ENCODE results near the gene KREMEN1. TPM values are rescaled to one million over a fixed set of nuclear protein-coding genes. Genes with fewer than 3 reads are reported as not detected.

KREMEN1 gene
- total RNA-seq, 1 donor from 2014 or later: 10.7 TPM

DNA sequence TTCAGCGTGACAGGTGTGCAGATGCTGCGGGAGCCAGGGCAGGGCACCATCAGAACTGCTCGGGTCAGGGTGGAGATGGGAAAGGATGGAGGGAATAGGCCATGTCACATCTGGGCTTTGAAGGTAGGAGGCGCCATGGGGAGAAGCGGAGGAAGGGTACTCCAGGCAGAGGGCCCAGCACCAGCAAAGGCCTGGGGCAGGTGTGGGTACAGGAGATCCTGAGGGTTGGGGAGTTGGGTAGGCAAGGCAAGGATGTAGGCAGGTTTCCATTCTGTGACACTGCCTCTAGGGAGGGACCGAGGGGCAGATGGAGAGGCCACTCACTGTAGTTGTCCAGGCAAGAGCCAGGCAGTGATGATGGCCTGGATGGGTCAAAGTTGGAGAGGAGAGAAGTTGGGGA, 141.4 kb downstream of the KREMEN1 start:
- DNase-seq (ENCODE audit: low spot score in 2 of 2): no peak
- Histone ChIP-seq H3K27ac (no peak overlapping the region), H3K9me3 (no peaks in the 10 kb centered on the region), H3K27me3 (no peaks in the 10 kb centered on the region), H3K4me3 (no peak overlapping the region), H3K4me1 (no peaks in the 10 kb centered on the region), H3K36me3 (no peaks in the 10 kb centered on the region)
- TF ChIP-seq, protein P1, sequence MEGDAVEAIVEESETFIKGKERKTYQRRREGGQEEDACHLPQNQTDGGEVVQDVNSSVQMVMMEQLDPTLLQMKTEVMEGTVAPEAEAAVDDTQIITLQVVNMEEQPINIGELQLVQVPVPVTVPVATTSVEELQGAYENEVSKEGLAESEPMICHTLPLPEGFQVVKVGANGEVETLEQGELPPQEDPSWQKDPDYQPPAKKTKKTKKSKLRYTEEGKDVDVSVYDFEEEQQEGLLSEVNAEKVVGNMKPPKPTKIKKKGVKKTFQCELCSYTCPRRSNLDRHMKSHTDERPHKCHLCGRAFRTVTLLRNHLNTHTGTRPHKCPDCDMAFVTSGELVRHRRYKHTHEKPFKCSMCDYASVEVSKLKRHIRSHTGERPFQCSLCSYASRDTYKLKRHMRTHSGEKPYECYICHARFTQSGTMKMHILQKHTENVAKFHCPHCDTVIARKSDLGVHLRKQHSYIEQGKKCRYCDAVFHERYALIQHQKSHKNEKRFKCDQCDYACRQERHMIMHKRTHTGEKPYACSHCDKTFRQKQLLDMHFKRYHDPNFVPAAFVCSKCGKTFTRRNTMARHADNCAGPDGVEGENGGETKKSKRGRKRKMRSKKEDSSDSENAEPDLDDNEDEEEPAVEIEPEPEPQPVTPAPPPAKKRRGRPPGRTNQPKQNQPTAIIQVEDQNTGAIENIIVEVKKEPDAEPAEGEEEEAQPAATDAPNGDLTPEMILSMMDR (IDR thresholded peaks at IDR 0.05): no peak
- intact Hi-C loops (cut with DNase I): no loop called here

DNA sequence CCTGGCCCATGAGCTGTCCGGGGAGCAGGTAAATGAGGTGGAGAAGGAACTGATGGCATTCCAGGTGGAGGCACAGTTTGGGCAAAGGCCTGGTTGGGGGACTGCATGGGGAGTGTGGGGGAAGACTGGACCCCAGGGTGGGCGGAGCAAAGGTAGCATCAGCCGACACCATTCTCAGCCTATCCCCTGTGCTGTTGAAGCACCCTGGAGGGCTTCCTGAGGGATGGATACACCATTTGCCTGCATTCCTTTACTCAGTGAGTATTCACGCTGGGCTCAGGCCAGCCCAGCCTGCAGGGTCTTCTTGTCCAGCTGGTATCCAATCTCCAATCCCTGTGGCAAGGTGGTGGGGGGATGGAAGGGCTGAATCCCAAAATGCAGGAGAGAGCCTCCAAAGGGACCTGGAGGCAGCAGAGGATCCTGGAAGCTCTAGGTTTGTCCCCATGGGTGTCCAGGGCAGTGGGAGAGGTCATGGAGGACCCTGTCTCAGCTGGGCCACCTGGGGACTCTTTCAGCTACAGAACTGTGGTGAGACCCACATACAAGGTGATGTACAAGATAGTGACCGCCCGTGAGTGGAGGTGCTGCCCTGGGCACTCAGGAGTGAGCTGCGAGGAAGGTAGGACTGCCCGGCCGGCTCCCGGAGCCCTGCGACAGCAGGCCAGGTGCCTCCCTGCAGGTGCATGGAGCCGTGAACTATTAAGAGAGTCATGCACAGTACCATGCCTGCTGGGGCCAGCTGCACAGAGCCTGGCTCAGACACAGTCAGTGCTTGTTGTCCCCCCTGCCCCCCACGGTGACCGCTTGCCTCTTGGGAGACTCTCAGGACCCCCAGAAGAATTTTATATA, 142.4 kb downstream of the KREMEN1 start:
- TF ChIP-seq, protein P1 (IDR thresholded peaks at IDR 0.05): no peak
- no peaks in the 10 kb centered on the region for H3K36me3 ChIP-seq
- intact Hi-C loops (cut with DNase I): no loop called here
- peak in 1 of 2 donors; percentile 61 for DNase-seq (ENCODE audit: low spot score in 2 of 2)
- H3K4me3 ChIP-seq: no peak overlapping the region
- H3K27me3 ChIP-seq: no peaks in the 10 kb centered on the region
- H3K27ac ChIP-seq: no peak overlapping the region
- no peaks in the 10 kb centered on the region for H3K9me3 ChIP-seq
- H3K4me1 ChIP-seq: no peaks in the 10 kb centered on the region

- DNase-seq (ENCODE audit: low spot score in 2 of 2): peak in 1 of 2 donors; percentile 45
- H3K27ac ChIP-seq: no peak overlapping the region
- no peaks in the 10 kb centered on the region for H3K4me1 ChIP-seq
- no peaks in the 10 kb centered on the region for H3K9me3 ChIP-seq
- no peak overlapping the region for H3K4me3 ChIP-seq
- TF ChIP-seq, protein P1 (IDR thresholded peaks at IDR 0.05): no peak
- H3K27me3 ChIP-seq: no peaks in the 10 kb centered on the region
- H3K36me3 ChIP-seq: no peaks in the 10 kb centered on the region
- intact Hi-C loops (cut with DNase I): no loop called here
These were observed 143.4 kb downstream of the KREMEN1 start for GRCh38 chr22:29216011-29216872.

- Histone ChIP-seq H3K27me3 (no peaks in the 10 kb centered on the region), H3K4me3 (no peak overlapping the region), H3K4me1 (no peaks in the 10 kb centered on the region), H3K9me3 (no peaks in the 10 kb centered on the region), H3K27ac (no peak overlapping the region), H3K36me3 (no peaks in the 10 kb centered on the region)
- TF ChIP-seq, protein P1 (IDR thresholded peaks at IDR 0.05): no peak
- intact Hi-C loops (cut with DNase I): no loop called here
- DNase-seq (ENCODE audit: low spot score in 2 of 2): peak in 1 of 2 donors; percentile 61
These were observed 144.2 kb downstream of the KREMEN1 start for GRCh38 chr22:29216873-29217666.

Other genes starting within 250 kb of the KREMEN1 start
- 49.1 TPM for gene ZNRF3, start 189.5 kb upstream of the KREMEN1 start, total RNA-seq
- gene C22orf31, start 11.2 kb upstream of the KREMEN1 start, total RNA-seq: not detected
- 0.64 TPM for gene EMID1, start 132.9 kb downstream of the KREMEN1 start, total RNA-seq
- 254 TPM for gene RHBDD3, start 194.9 kb downstream of the KREMEN1 start, total RNA-seq
- 133 TPM for gene EWSR1, start 195.2 kb downstream of the KREMEN1 start, total RNA-seq
- 99.3 TPM for gene GAS2L1, start 233.6 kb downstream of the KREMEN1 start, total RNA-seq
- gene RASL10A, start 242.7 kb downstream of the KREMEN1 start, total RNA-seq: not detected

All from ascending aorta (tissue), 2 donors.